HG03521 (cell line): ENCODE data around the gene LIMK2.

ENCODE experiments used
- ATAC-seq: cut with Tn5 transposase; IDR thresholded peaks from one replicate; pipeline ENCODE4 v1.9.1; 2021; ENCODE audit warnings: mild to moderate bottlenecking, moderate library complexity; ENCODE audit not compliant: unreplicated experiment

The LIMK2 gene

DNA sequence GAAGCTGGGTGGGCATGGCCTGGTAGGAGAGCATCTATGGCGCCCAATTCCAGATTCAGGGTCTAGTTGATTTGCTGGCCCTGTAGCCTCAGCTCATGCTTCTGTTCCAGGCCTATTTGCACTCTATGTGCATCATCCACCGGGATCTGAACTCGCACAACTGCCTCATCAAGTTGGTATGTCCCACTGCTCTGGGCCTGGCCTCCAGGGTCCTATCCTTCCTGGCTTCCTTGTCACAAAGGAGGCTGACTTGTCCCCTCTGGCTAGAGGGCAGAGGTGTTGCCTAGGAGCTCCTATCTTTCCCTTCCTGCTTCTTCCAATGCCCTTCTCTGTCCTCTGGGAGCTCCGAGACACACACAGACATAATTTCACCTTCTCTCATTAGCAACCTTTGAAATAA, 58.9 kb downstream of the LIMK2 start:
- no peak for ATAC-seq

DNA sequence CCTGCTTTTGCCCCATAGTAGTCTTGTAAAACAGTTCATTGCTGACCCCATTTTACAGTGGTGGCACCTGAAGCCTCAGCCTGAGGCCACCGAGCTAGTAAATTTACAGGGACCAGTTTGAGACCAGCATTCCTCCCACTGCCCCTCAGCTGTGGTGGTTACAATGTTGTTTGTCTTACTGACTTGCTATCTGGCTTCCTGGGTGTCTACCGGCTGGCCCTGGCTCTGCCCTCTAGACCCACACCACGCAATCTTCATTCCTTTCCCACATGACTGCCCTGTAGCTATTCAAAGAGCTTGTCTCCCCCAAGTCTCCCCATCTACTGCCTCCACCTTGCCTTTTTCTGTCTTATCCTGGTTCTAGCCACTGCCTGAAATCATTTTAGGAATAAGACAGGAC, 59.4 kb downstream of the LIMK2 start:
- no peak for ATAC-seq

- no peak for ATAC-seq
Observed at GRCh38 chr22:31272522-31273446, 60.7 kb downstream of the LIMK2 start.

- ATAC-seq: no peak
Observed at GRCh38 chr22:31274017-31274416, 61.9 kb downstream of the LIMK2 start.

DNA sequence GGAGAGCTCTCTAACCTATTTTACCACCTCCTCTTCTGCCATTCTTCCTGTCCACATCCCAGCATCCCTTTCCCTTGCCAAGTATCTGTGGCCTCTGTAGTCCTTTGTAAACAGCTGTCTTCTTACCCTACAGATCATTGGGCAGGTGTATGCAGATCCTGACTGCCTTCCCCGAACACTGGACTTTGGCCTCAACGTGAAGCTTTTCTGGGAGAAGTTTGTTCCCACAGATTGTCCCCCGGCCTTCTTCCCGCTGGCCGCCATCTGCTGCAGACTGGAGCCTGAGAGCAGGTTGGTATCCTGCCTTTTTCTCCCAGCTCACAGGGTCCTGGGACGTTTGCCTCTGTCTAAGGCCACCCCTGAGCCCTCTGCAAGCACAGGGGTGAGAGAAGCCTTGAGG, 62.9 kb downstream of the LIMK2 start:
- ATAC-seq: no peak

- no peak for ATAC-seq
Observed at GRCh38 chr22:31275576-31275975, 63.5 kb downstream of the LIMK2 start.

GRCh38 chr22:31276426-31277167, 64.5 kb downstream of the LIMK2 start:
- no peak for ATAC-seq

DNA sequence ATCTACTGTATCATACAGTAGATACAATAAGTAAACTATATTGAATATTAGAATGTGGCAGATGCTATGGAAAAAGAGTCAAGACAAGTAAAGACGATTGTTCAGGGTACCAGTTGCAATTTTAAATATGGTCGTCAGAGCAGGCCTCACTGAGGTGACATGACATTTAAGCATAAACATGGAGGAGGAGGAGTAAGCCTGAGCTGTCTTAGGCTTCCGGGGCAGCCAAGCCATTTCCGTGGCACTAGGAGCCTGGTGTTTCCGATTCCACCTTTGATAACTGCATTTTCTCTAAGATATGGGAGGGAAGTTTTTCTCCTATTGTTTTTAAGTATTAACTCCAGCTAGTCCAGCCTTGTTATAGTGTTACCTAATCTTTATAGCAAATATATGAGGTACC, 65.6 kb downstream of the LIMK2 start:
- ATAC-seq: no peak

- no peak for ATAC-seq
Observed at GRCh38 chr22:31278151-31278621, 66.1 kb downstream of the LIMK2 start.

- no peak for ATAC-seq
Observed at GRCh38 chr22:31278626-31279326, 66.7 kb downstream of the LIMK2 start.

DNA sequence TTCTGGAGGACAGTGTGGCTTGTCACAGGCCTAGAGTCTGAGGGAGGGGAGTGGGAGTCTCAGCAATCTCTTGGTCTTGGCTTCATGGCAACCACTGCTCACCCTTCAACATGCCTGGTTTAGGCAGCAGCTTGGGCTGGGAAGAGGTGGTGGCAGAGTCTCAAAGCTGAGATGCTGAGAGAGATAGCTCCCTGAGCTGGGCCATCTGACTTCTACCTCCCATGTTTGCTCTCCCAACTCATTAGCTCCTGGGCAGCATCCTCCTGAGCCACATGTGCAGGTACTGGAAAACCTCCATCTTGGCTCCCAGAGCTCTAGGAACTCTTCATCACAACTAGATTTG, 67.2 kb downstream of the LIMK2 start:
- ATAC-seq: no peak

DNA sequence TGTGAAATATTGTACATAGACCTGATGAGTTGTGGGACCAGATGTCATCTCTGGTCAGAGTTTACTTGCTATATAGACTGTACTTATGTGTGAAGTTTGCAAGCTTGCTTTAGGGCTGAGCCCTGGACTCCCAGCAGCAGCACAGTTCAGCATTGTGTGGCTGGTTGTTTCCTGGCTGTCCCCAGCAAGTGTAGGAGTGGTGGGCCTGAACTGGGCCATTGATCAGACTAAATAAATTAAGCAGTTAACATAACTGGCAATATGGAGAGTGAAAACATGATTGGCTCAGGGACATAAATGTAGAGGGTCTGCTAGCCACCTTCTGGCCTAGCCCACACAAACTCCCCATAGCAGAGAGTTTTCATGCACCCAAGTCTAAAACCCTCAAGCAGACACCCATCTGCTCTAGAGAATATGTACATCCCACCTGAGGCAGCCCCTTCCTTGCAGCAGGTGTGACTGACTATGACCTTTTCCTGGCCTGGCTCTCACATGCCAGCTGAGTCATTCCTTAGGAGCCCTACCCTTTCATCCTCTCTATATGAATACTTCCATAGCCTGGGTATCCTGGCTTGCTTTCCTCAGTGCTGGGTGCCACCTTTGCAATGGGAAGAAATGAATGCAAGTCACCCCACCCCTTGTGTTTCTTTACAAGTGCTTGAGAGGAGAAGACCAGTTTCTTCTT, 67.9 kb downstream of the LIMK2 start:
- ATAC-seq: no peak

- ATAC-seq: no peak
Observed at GRCh38 chr22:31281733-31282132, 69.6 kb downstream of the LIMK2 start.

GRCh38 chr22:31282748-31283468, 70.8 kb downstream of the LIMK2 start:
- no peak for ATAC-seq

GRCh38 chr22:31284281-31285155, 72.4 kb downstream of the LIMK2 start:
- no peak for ATAC-seq

- no peak for ATAC-seq
Observed at GRCh38 chr22:31286360-31287255, 74.5 kb downstream of the LIMK2 start.

DNA sequence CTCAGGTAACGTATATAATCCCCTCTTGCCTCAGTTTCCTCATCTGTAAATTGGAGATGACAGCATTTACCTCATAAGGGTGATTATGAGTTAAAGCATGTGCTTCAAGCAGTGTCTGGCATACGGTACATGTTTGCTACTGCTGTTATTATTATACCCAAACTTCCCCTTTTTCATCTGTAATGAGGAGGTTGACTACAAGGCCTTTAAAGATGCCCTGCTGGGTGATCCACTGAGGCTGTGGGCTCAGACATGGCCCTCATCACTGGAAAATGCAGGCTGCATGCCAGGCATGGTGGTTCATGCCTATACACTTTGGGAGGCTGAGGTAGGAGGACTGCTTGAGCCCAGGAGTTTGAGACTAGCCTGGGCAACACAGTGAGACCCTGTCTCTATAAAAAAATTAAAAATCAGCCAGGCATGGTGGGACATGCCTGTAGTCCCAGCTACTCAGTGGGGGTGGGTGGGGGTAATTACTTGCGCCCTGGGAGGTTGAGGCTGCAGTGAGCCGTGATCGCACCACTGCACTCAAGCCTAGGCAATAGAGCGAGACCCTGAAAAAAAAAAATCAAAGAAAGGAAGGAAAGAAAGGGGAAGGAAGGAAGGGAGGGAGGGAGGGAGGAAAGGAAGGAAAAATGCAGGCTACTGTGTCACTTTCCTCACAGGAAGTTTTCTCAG, 75.9 kb downstream of the LIMK2 start:
- ATAC-seq: no peak
